MCF 10A (cell line): ENCODE measurements around the gene C2orf72. TPM values are rescaled to one million over a fixed set of nuclear protein-coding genes. Genes with fewer than 3 reads are reported as not detected.

ENCODE experiments used
- BruUV-seq: library from RNA; stranded (reverse); fragments of 400-500 nt; replicated peaks from 2 replicates; lab custom pipeline; 2021; lab: Mats Ljungman, UMichigan
- CTCF ChIA-PET: fragments of 300-600 bp; sonication (Branson Sonifier 250); formaldehyde crosslinking; extraction: SDS; loops from one replicate; lab custom pipeline; 2021; ENCODE audit warnings: antibody characterized with exemption, inconsistent platforms; lab: Yijun Ruan, JAX
- POLR2A ChIA-PET: fragments of 300-600, 350-650 bp; sonication (Branson Sonifier 250); formaldehyde crosslinking; extraction: SDS; loops from one replicate; lab custom pipeline; 2020; ENCODE audit warnings: antibody characterized with exemption, inconsistent platforms; lab: Yijun Ruan, JAX
- DNase-seq: peaks from one replicate; pipeline ENCODE4 v3.0.0-alpha.2; 2018; ENCODE audit not compliant: unreplicated experiment
- H3K27ac Mint-ChIP-seq: one replicate; pipeline ENCODE4 v1.8.0; 2022; ENCODE audit warnings: mild to moderate bottlenecking, low read depth, mixed read lengths; ENCODE audit not compliant: unreplicated experiment
- H3K27me3 Mint-ChIP-seq: one replicate; pipeline ENCODE4 v1.8.0; 2022; ENCODE audit warnings: mixed read lengths; ENCODE audit not compliant: insufficient read depth, unreplicated experiment
- H3K36me3 Mint-ChIP-seq: one replicate; pipeline ENCODE4 v1.8.0; 2022; ENCODE audit warnings: mild to moderate bottlenecking, moderate library complexity, mixed read lengths; ENCODE audit not compliant: insufficient read depth, unreplicated experiment
- H3K4me1 Mint-ChIP-seq: one replicate; pipeline ENCODE4 v1.8.0; 2022; ENCODE audit warnings: mixed read lengths; ENCODE audit not compliant: insufficient read depth, unreplicated experiment
- H3K4me3 Mint-ChIP-seq: one replicate; pipeline ENCODE4 v1.8.0; 2022; ENCODE audit warnings: mild to moderate bottlenecking, moderate library complexity, mixed read lengths; ENCODE audit not compliant: unreplicated experiment
- H3K9me3 Mint-ChIP-seq: one replicate; pipeline ENCODE4 v1.8.0; 2022; ENCODE audit warnings: mixed read lengths; ENCODE audit not compliant: unreplicated experiment
- CTCF ChIP-seq: fragments of 200-600 bp; IDR thresholded peaks from one replicate; pipeline ENCODE4 v1.8.0; 2022; ENCODE audit warnings: antibody characterized with exemption, mild to moderate bottlenecking; ENCODE audit not compliant: unreplicated experiment
- intact Hi-C: fragments of 100-400 bp; cut with micrococcal nuclease; formaldehyde crosslinking; loops from 2 replicates; pipeline ENCODE4 v1.14.1; 2022
- total RNA-seq: library from RNA; stranded (reverse); gene quantifications from 2 replicates; pipeline ENCODE4 v1.2.3, GENCODE V29; 2022

The C2orf72 gene
- total RNA-seq, 1 experiment from 2014 or later = not detected

GRCh38 chr2:230991598-230991997 is 45.7 kb upstream of the C2orf72 start:
- H3K4me3 Mint-ChIP-seq = no peak overlapping the region
- H3K27me3 Mint-ChIP-seq = peaks cover 30% of the 10 kb centered on the region
- TF ChIP-seq CTCF = no peak
- CTCF ChIA-PET = interaction anchor here (0.7 to 2.3 kb wide), 3 partner anchors 89 to 167 kb away, joined by 4 to 10 read pairs (median 7); no protein-coding TSS in a partner anchor
- H3K27ac Mint-ChIP-seq = no peak overlapping the region
- DNase-seq = no peak
- no peaks in the 10 kb centered on the region for H3K9me3 Mint-ChIP-seq
- no TSS peak for BruUV-seq
- H3K4me1 Mint-ChIP-seq = no peaks in the 10 kb centered on the region
- intact Hi-C loops = no loop called here
- no peaks in the 10 kb centered on the region for H3K36me3 Mint-ChIP-seq
- POLR2A ChIA-PET = no interaction called here

GRCh38 chr2:230995821-230996220 is 41.5 kb upstream of the C2orf72 start, which contains the start of gene SPATA3:
Gene SPATA3, plus strand, starts transcription at chr2:230996121. Its CDS starts 113 bp downstream, at chr2:230996234.
- Mint-ChIP-seq H3K4me1 (no peaks in the 10 kb centered on the region), H3K27ac (no peak within 1 kb of the TSS), H3K4me3 (no peak within 1 kb of the TSS), H3K27me3 (peaks cover 66% of the 10 kb centered on the region), H3K9me3 (no peaks in the 10 kb centered on the region), H3K36me3 (no peaks in the 10 kb centered on the region)
- intact Hi-C loops = no loop called here
- ChIA-PET CTCF (interaction anchor here (0.5 to 1.3 kb wide), 3 partner anchors 9 to 293 kb away, joined by 3 to 6 read pairs (median 4); no protein-coding TSS in a partner anchor), POLR2A (no interaction called here)
- DNase-seq = no peak
- BruUV-seq = no TSS peak
- TF ChIP-seq CTCF = no peak

- Mint-ChIP-seq H3K27me3 (peaks cover 75% of the 10 kb centered on the region), H3K9me3 (no peaks in the 10 kb centered on the region), H3K27ac (no peak overlapping the region), H3K4me1 (no peaks in the 10 kb centered on the region), H3K36me3 (no peaks in the 10 kb centered on the region), H3K4me3 (no peak overlapping the region)
- DNase-seq = no peak
- TF ChIP-seq CTCF = no peak
- ChIA-PET POLR2A (no interaction called here), CTCF (interaction anchor here (1.3 kb wide), 1 partner anchor 9 kb away, joined by 6 read pairs; no protein-coding TSS in a partner anchor)
- intact Hi-C loops = no loop called here
- no TSS peak for BruUV-seq
Observed at GRCh38 chr2:230996661-230997060, 40.7 kb upstream of the C2orf72 start.

GRCh38 chr2:230998882-230999281 is 38.4 kb upstream of the C2orf72 start:
- no TSS peak for BruUV-seq
- ChIA-PET POLR2A (interaction anchor here (0.9 kb wide), 1 partner anchor 9 kb away, joined by 4 read pairs; no protein-coding TSS in a partner anchor), CTCF (interaction anchor here (1.4 kb wide), 1 partner anchor 97 kb away, joined by 4 read pairs; no protein-coding TSS in a partner anchor)
- Mint-ChIP-seq H3K4me1 (no peaks in the 10 kb centered on the region), H3K4me3 (no peak overlapping the region), H3K27me3 (peaks cover 89% of the 10 kb centered on the region), H3K36me3 (no peaks in the 10 kb centered on the region), H3K9me3 (no peaks in the 10 kb centered on the region), H3K27ac (no peak overlapping the region)
- intact Hi-C loops = no loop called here
- no peak for TF ChIP-seq CTCF
- DNase-seq = no peak
